ENCODE data around the gene COL13A1.

- no peak for TF ChIP-seq YY1 (IDR thresholded peaks at IDR 0.05; ENCODE audit: insufficient read depth, insufficient read length)
- no peak for TF ChIP-seq ZNF274 (IDR thresholded peaks at IDR 0.05; ENCODE audit: low read depth, low read length)
- TF ChIP-seq SUZ12 (IDR thresholded peaks at IDR 0.05; ENCODE audit: extremely low read depth, insufficient read depth, insufficient read length): no peak
Measured at GRCh38 chr10:69814251-69814650, 12.5 kb downstream of the COL13A1 start.

Measured in NT2/D1 (cell line).